Fibroblast of villous mesenchyme (primary cell): ENCODE results near the gene LRP6. TPM values are rescaled to one million over a fixed set of nuclear protein-coding genes. Genes with fewer than 3 reads are reported as not detected.

ENCODE experiments used
- DNase-seq: peaks from one replicate; pipeline ENCODE4 v3.0.0-alpha.2; 2010; ENCODE audit warnings: low read depth
- H3K4me3 ChIP-seq: 2 replicates; pipeline ENCODE4 v1.5.1; 2011; ENCODE audit warnings: low read depth, mild to moderate bottlenecking, low read length
- CTCF ChIP-seq: IDR thresholded peaks from 2 replicates; pipeline ENCODE4 v1.5.1; 2012; ENCODE audit warnings: low read depth, mild to moderate bottlenecking, low read length; ENCODE audit not compliant: insufficient read depth
- total RNA-seq: library from RNA; depleted of rRNA; stranded (reverse); fragments of >200 nt; gene quantifications from 2 replicates; pipeline ENCODE4 v1.2.3, GENCODE V29; 2012

Gene LRP6
- total RNA-seq, 1 donor, result 50.1 TPM

GRCh38 chr12:12086973-12087692 lies 179.7 kb downstream of the LRP6 start:
- no peak for DNase-seq
- no peak for TF ChIP-seq CTCF
- H3K4me3 ChIP-seq, result no peak overlapping the region

GRCh38 chr12:12086362-12086761 lies 180.5 kb downstream of the LRP6 start:
- TF ChIP-seq CTCF, result no peak
- no peak for DNase-seq
- H3K4me3 ChIP-seq, result no peak overlapping the region

GRCh38 chr12:12083688-12084087 lies 183.2 kb downstream of the LRP6 start:
- no peak for DNase-seq
- no peak for TF ChIP-seq CTCF
- no peak overlapping the region for H3K4me3 ChIP-seq

GRCh38 chr12:12081836-12082497 lies 184.9 kb downstream of the LRP6 start:
- peak; percentile 36 for TF ChIP-seq CTCF
- DNase-seq, result peak; percentile 70
- no peak overlapping the region for H3K4me3 ChIP-seq

- no peak for TF ChIP-seq CTCF
- DNase-seq, result no peak
- H3K4me3 ChIP-seq, result no peak overlapping the region
Measured at GRCh38 chr12:12079291-12079690, 187.6 kb downstream of the LRP6 start.

- no peak for TF ChIP-seq CTCF
- no peak for DNase-seq
- H3K4me3 ChIP-seq, result no peak overlapping the region
Measured at GRCh38 chr12:12072064-12072760, 194.6 kb downstream of the LRP6 start.
